IPS-20b (cell line): ENCODE measurements around the gene PCCA.
"Not testable (repeated sequence)": the region's sequence is repeated elsewhere in the genome, so short reads cannot be mapped to it uniquely, and the experiment has no call there.

Source experiments
- H3K27ac ChIP-seq: one replicate; pipeline ENCODE4 v1.5.1; 2013; ENCODE audit warnings: low read length
- H3K27me3 ChIP-seq: 2 replicates; pipeline ENCODE4 v1.6.1; 2013; ENCODE audit warnings: mild to moderate bottlenecking, low read length, inconsistent platforms; ENCODE audit not compliant: insufficient read depth
- H3K36me3 ChIP-seq: 2 replicates; pipeline ENCODE4 v1.6.1; 2013; ENCODE audit warnings: low read depth, mild to moderate bottlenecking, inconsistent platforms, low read length, moderate library complexity; ENCODE audit not compliant: insufficient read depth
- H3K4me1 ChIP-seq: 2 replicates; pipeline ENCODE4 v1.6.1; 2013; ENCODE audit warnings: mild to moderate bottlenecking, control low read depth, inconsistent platforms, low read length, moderate library complexity; ENCODE audit not compliant: insufficient read depth
- H3K4me3 ChIP-seq: 2 replicates; pipeline ENCODE4 v1.5.1; 2013; ENCODE audit warnings: mild to moderate bottlenecking, low read length, inconsistent platforms
- H3K9ac ChIP-seq: 2 replicates; pipeline ENCODE4 v1.6.1; 2013; ENCODE audit warnings: low read depth, mild to moderate bottlenecking, inconsistent platforms, low read length, moderate library complexity
- H3K9me3 ChIP-seq: 2 replicates; pipeline ENCODE4 v1.6.1; 2013; ENCODE audit warnings: mild to moderate bottlenecking, low read depth, low read length, inconsistent platforms; ENCODE audit not compliant: insufficient read depth

The PCCA gene

DNA sequence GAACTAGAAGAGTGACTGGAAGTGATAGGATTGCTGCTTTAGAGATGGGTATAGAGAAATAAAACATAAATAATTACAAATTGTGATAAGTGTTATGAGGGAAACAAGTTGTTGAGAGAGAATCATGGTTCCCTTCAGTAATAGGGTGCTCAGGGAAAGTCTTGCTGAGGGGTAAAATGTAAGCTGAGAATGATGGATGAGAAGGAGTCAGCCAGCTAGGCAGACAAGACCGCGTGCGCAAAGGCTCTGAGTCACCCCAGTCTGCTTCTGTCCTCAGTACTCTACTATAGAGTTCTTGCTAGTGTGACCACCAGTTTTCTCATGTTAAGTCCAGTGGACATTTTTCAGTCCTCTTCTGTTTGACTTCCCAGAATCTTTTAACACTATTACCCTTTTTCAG, 39.5 kb downstream of the PCCA start:
- no peak overlapping the region for H3K27ac ChIP-seq
- H3K27me3 ChIP-seq = no peaks in the 10 kb centered on the region
- no peak overlapping the region for H3K4me3 ChIP-seq
- H3K4me1 ChIP-seq = peaks cover 15% of the 10 kb centered on the region
- H3K9ac ChIP-seq = no peak overlapping the region
- no peaks in the 10 kb centered on the region for H3K9me3 ChIP-seq
- no peaks in the 10 kb centered on the region for H3K36me3 ChIP-seq

DNA sequence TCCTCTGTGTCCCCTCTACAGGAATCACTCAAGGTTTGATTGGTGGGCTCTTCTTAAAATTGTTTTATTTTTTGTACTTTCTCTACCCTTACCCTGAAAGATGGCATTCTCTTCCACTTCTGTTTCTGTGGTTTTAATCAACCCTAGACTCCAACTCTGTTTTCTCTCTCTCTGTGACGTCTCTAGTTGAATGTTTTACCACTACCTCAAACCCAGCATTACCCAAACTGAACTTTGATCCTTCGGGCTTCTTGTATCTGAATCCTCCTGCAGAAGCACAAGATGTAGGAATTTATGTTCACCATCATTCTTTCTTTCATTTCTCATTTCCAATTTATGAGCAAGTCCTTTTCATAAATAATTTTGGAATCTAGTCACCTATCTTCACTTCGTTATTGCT, 39.9 kb downstream of the PCCA start:
- no peaks in the 10 kb centered on the region for H3K27me3 ChIP-seq
- no peak overlapping the region for H3K4me3 ChIP-seq
- no peak overlapping the region for H3K27ac ChIP-seq
- no peaks in the 10 kb centered on the region for H3K9me3 ChIP-seq
- no peak overlapping the region for H3K9ac ChIP-seq
- H3K4me1 ChIP-seq = peaks cover 15% of the 10 kb centered on the region
- no peaks in the 10 kb centered on the region for H3K36me3 ChIP-seq

DNA sequence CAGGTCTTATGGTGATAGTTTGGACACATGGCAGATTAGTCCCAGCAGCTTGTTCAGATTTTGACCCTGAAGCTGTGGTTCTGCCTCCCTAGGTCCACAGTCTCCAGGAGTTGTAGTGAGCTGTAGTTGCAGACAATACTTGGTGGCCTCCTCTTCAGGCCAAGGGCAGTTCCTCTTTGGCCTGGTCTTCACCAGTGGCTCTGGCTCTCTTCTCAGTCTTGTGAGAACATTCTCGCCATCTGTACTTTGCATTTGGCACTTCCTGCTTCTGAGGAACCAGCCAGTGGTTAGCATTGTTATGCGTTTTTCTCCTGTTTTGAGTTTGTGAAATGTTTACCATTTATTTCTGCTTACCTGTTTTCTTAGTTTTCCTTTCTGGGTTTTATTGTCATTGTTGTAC, 40.7 kb downstream of the PCCA start:
- Histone ChIP-seq H3K4me3 (no peak overlapping the region), H3K9me3 (no peaks in the 10 kb centered on the region), H3K27ac (peak overlapping the region; percentile 45), H3K9ac (peak overlapping the region; percentile 22; the same call in 1 of the 2 replicates), H3K36me3 (no peaks in the 10 kb centered on the region), H3K4me1 (peaks cover 15% of the 10 kb centered on the region), H3K27me3 (no peaks in the 10 kb centered on the region)

- H3K4me3 ChIP-seq = no peak overlapping the region
- no peaks in the 10 kb centered on the region for H3K27me3 ChIP-seq
- peak overlapping the region; percentile 45 for H3K27ac ChIP-seq
- peaks cover 15% of the 10 kb centered on the region for H3K4me1 ChIP-seq
- no peaks in the 10 kb centered on the region for H3K9me3 ChIP-seq
- H3K9ac ChIP-seq = 0 out of 2 replicates have a peak overlapping the region, but pooled peaks have one; percentile 22
- H3K36me3 ChIP-seq = no peaks in the 10 kb centered on the region
Measured at GRCh38 chr13:100130092-100130491, 41.2 kb downstream of the PCCA start.

GRCh38 chr13:100130930-100131511, 42.1 kb downstream of the PCCA start:
- no peak overlapping the region for H3K27ac ChIP-seq

DNA sequence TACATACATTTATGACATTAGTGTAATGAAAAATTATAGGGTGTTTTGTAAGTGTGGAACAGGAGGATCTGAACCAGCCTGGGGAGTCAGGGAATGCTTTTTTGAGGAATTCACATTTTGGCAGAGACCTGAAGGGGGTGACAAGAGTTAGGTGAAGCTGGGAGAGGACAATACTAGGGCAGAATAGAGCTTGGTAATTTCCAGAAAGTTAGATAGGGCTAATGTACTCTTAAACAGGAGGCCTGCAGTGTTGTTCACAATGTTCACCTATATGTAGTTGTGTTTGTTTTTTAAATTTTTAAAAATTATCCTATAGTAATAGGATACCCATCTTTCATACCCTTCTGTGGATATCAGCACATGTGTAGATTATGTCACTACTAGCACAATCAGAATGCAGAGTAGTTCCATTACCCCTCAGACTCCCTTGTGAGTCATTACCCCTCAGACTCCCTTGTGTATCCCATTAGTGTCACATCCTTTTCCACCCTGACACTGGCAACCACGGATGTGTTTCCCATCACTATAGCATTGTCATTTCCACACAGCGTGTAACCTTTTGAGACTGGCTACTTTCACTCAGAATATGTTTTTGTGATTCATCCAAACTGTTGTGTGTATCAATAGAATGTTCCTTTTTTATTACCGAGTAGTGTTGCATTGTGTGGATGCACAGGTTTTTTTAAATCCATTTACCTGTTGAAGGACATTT, 43.1 kb downstream of the PCCA start:
- H3K4me1 ChIP-seq = peaks cover 15% of the 10 kb centered on the region
- H3K27me3 ChIP-seq = no peaks in the 10 kb centered on the region
- H3K9me3 ChIP-seq = no peaks in the 10 kb centered on the region
- H3K27ac ChIP-seq = no peak overlapping the region
- H3K4me3 ChIP-seq = no peak overlapping the region
- H3K9ac ChIP-seq = no peak overlapping the region
- no peaks in the 10 kb centered on the region for H3K36me3 ChIP-seq

More at GRCh38 chr13:100130930-100131511, 42.1 kb downstream of the PCCA start:
- Histone ChIP-seq H3K4me3 (no peak overlapping the region), H3K36me3 (no peaks in the 10 kb centered on the region), H3K4me1 (peaks cover 15% of the 10 kb centered on the region), H3K27me3 (no peaks in the 10 kb centered on the region), H3K9me3 (no peaks in the 10 kb centered on the region), H3K9ac (no peak overlapping the region)

- Histone ChIP-seq H3K36me3 (no peaks in the 10 kb centered on the region), H3K4me1 (0 out of 2 replicates have a peak, but pooled peaks cover 2% of the 10 kb centered on the region), H3K9ac (no peak overlapping the region), H3K4me3 (no peak overlapping the region), H3K9me3 (no peaks in the 10 kb centered on the region), H3K27ac (no peak overlapping the region), H3K27me3 (no peaks in the 10 kb centered on the region)
Measured at GRCh38 chr13:100138859-100139491, 50.1 kb downstream of the PCCA start.

GRCh38 chr13:100139817-100140216, 50.9 kb downstream of the PCCA start:
- H3K27me3 ChIP-seq = no peaks in the 10 kb centered on the region
- H3K9me3 ChIP-seq = no peaks in the 10 kb centered on the region
- no peak overlapping the region for H3K9ac ChIP-seq
- peaks cover 3% of the 10 kb centered on the region; the same call in 1 of the 2 replicates for H3K4me1 ChIP-seq
- peaks cover under 1% of the 10 kb centered on the region; the same call in 1 of the 2 replicates for H3K36me3 ChIP-seq
- no peak overlapping the region for H3K4me3 ChIP-seq
- no peak overlapping the region for H3K27ac ChIP-seq

- Histone ChIP-seq H3K9me3 (no peaks in the 10 kb centered on the region), H3K4me1 (peaks cover 8% of the 10 kb centered on the region), H3K4me3 (no peak overlapping the region), H3K27me3 (no peaks in the 10 kb centered on the region), H3K27ac (no peak overlapping the region), H3K9ac (no peak overlapping the region), H3K36me3 (peaks cover 6% of the 10 kb centered on the region; the same call in 1 of the 2 replicates)
Measured at GRCh38 chr13:100140441-100140840, 51.5 kb downstream of the PCCA start.

DNA sequence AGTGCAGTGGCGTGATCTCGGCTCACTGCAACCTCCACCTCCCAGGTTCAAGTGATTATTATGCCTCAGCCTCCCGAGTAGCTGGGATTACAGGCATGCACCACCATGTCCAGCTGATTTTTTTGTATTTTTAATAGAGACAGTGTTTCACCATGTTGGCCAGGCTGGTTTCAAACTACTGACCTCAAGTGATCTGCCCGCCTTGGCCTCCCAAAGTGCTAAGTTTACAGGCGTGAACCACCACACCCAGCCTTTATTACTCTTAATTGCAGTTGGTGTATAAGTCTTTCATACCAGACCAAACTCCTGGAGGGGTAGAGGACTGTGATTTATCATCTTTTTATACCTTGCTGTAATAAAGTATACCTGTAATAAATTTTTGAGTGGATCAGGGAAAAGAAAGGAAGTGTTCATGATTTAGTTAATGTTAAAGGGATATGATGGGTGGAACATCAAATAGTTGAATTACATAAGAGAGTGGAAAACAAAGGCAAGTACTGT, 52.6 kb downstream of the PCCA start:
- not testable (repeated sequence) for H3K9ac ChIP-seq, H3K4me3 ChIP-seq, H3K27me3 ChIP-seq, H3K36me3 ChIP-seq, H3K9me3 ChIP-seq, H3K4me1 ChIP-seq, H3K27ac ChIP-seq

DNA sequence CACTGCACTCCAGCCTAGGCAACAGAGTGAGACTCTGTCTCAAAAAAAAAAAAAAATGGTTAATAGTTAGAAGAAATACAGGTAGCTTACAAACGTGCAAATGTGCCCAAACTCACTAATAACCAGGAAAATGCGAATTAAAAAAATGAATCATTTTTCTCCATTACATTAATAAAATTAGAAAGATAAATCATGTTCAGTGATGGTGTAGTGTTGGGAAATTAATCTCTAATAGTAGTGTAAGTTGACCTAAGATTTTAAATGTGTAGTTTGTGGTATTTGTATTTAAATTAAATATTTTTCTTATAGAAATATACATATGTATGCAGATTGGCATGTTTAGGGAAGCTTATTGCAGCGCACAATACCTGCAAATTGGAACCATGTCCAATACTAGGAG, 57.6 kb downstream of the PCCA start:
- H3K27me3 ChIP-seq = no peaks in the 10 kb centered on the region
- no peaks in the 10 kb centered on the region for H3K9me3 ChIP-seq
- H3K4me1 ChIP-seq = peaks cover 29% of the 10 kb centered on the region
- no peak overlapping the region for H3K27ac ChIP-seq
- no peak overlapping the region for H3K4me3 ChIP-seq
- no peak overlapping the region for H3K9ac ChIP-seq
- peaks cover 12% of the 10 kb centered on the region; the same call in 1 of the 2 replicates for H3K36me3 ChIP-seq
